OCI-M2 (cell line): ENCODE measurements around the gene STARD6.
"Not testable (repeated sequence)": the region's sequence is repeated elsewhere in the genome, so short reads cannot be mapped to it uniquely, and the experiment has no call there.

Experiments used
- DNase-seq: peaks from one replicate; lab custom pipeline; 2025; ENCODE audit not compliant: unreplicated experiment; lab: John Stamatoyannopoulos, UW

Gene STARD6

GRCh38 chr18:54357660-54358494 is at the start of gene STARD6, which contains the start of gene C18orf54:
Gene STARD6 (minus strand): TSS chr18:54357858. CDS start chr18:54354573, 3,285 bp downstream.
Gene C18orf54 (plus strand): TSS chr18:54357906. CDS start chr18:54360573, 2,667 bp downstream.
- DNase-seq = peak; percentile 46

- no peak for DNase-seq
Observed at GRCh38 chr18:54405290-54405689, 47.6 kb upstream of the STARD6 start.

- DNase-seq = no peak
Observed at GRCh38 chr18:54396760-54397159, 39.1 kb upstream of the STARD6 start.

GRCh38 chr18:54393648-54394294 is 36.1 kb upstream of the STARD6 start:
- no peak for DNase-seq

GRCh38 chr18:54392543-54393023 is 34.9 kb upstream of the STARD6 start:
- peak; percentile 52 for DNase-seq

- DNase-seq = no peak
Observed at GRCh38 chr18:54390838-54391237, 33.2 kb upstream of the STARD6 start.

- DNase-seq = no peak
Observed at GRCh38 chr18:54389143-54389505, 31.5 kb upstream of the STARD6 start.

GRCh38 chr18:54388203-54389142 is 30.8 kb upstream of the STARD6 start:
- peak; percentile 9 for DNase-seq

GRCh38 chr18:54387631-54388030 is 30.0 kb upstream of the STARD6 start:
- DNase-seq = no peak

- not testable (repeated sequence) for DNase-seq
Observed at GRCh38 chr18:54386800-54387495, 29.3 kb upstream of the STARD6 start.

- DNase-seq = no peak
Observed at GRCh38 chr18:54386043-54386442, 28.4 kb upstream of the STARD6 start.

- DNase-seq = no peak
Observed at GRCh38 chr18:54382733-54383252, 25.1 kb upstream of the STARD6 start.

- no peak for DNase-seq
Observed at GRCh38 chr18:54382076-54382475, 24.4 kb upstream of the STARD6 start.

- no peak for DNase-seq
Observed at GRCh38 chr18:54381640-54382039, 24.0 kb upstream of the STARD6 start.

- DNase-seq = no peak
Observed at GRCh38 chr18:54378057-54378456, 20.4 kb upstream of the STARD6 start.

GRCh38 chr18:54360406-54360805 is 2.7 kb upstream of the STARD6 start:
- DNase-seq = no peak

- DNase-seq = no peak
Observed at GRCh38 chr18:54359233-54359632, 1.6 kb upstream of the STARD6 start.

- no peak for DNase-seq
Observed at GRCh38 chr18:54358495-54359040, 910 bp upstream of the STARD6 start.

- DNase-seq = no peak
Observed at GRCh38 chr18:54357082-54357659, 487 bp downstream of the STARD6 start.

- no peak for DNase-seq
Observed at GRCh38 chr18:54351186-54351585, 6.5 kb downstream of the STARD6 start.
